K562 (cell line): ENCODE measurements around the gene MARCHF3. TPM values are rescaled to one million over a fixed set of nuclear protein-coding genes. Genes with fewer than 3 reads are reported as not detected.
A peak's percentile ranks its signal among the peaks of the same experiment; 100 is the strongest.

Experiments
- AFF1 ChIP-seq, 2 experiments: fragments of 450-650 bp; IDR thresholded peaks; 2 replicates each; pipeline ENCODE4 v1.6.1; 2018; ENCODE audit warnings: mild to moderate bottlenecking in 2 of 2, low read depth in 1 of 2; ENCODE audit not compliant: partially characterized antibody in 2 of 2
- ARID2 ChIP-seq: fragments of 450-650 bp; IDR thresholded peaks from 2 replicates; pipeline ENCODE4 v1.6.1; 2017; ENCODE audit warnings: antibody characterized with exemption, mild to moderate bottlenecking
- CHAMP1 ChIP-seq: fragments of 450-650 bp; IDR thresholded peaks from 2 replicates; pipeline ENCODE4 v1.6.1; 2016; ENCODE audit warnings: mild to moderate bottlenecking
- CTCF ChIP-seq, 3 experiments: IDR thresholded peaks in 2 of 3; conservative IDR thresholded peaks in 1 of 3; 2 replicates each; pipeline ENCODE4 v1.5.1; 2011 to 2012; ENCODE audit warnings: low read length in 3 of 3, mild to moderate bottlenecking in 3 of 3, control low read depth in 2 of 3, improper control_type of control experiment in 1 of 3, inconsistent platforms in 1 of 3, low read depth in 1 of 3, mixed read lengths in 1 of 3, moderate library complexity in 1 of 3; ENCODE audit not compliant: insufficient read depth in 2 of 3
- ETV1 ChIP-seq: fragments of 450-650 bp; conservative IDR thresholded peaks from 2 replicates; pipeline ENCODE4 v1.6.1; 2016; ENCODE audit warnings: missing genetic modification characterization, control low read depth, low read depth, missing compliant biosample characterization
- HSF4 ChIP-seq: fragments of 250-450 bp; sonication (Bioruptor Pico); IDR thresholded peaks from 2 replicates; pipeline ENCODE4 v2.1.2; 2022; ENCODE audit warnings: mild to moderate bottlenecking, moderate library complexity, borderline replicate concordance
- MTA1 ChIP-seq: fragments of 450-650 bp; IDR thresholded peaks from 2 replicates; pipeline ENCODE4 v1.6.1; 2017; ENCODE audit warnings: borderline replicate concordance
- RAD21 ChIP-seq, 2 experiments: fragments of 250-450 bp in 1 of 2; fragments of 450-650 bp in 1 of 2; sonication (Bioruptor Pico) in 1 of 2; formaldehyde crosslinking in 1 of 2; IDR thresholded peaks in 1 of 2; conservative IDR thresholded peaks in 1 of 2; 2 replicates each; pipeline versions ENCODE4 v1.4.0 to v1.8.0; 2020 to 2022; ENCODE audit warnings: mild to moderate bottlenecking in 2 of 2, moderate library complexity in 1 of 2
- SMC3 ChIP-seq: conservative IDR thresholded peaks from 2 replicates; pipeline ENCODE4 v1.6.1; 2011; ENCODE audit warnings: low read depth, low read length, improper control_type of control experiment; ENCODE audit not compliant: insufficient read depth
- SPI1 ChIP-seq: IDR thresholded peaks from 2 replicates; pipeline ENCODE4 v1.6.1; 2011; ENCODE audit warnings: low read depth, low read length, control low read depth, borderline replicate concordance
- TFAP4 ChIP-seq: sonication (generic); formaldehyde crosslinking; IDR thresholded peaks from 2 replicates; pipeline ENCODE4 v1.8.0; 2022; ENCODE audit warnings: missing genetic modification reagents, mild to moderate bottlenecking, moderate library complexity, borderline replicate concordance
- UBTF ChIP-seq, 2 experiments: IDR thresholded peaks; 2 replicates each; pipeline ENCODE4 v1.6.1; 2012; ENCODE audit warnings: improper control_type of control experiment in 2 of 2, low read depth in 2 of 2, low read length in 2 of 2, borderline replicate concordance in 1 of 2
- ZNF668 ChIP-seq: fragments of 250-450 bp; sonication (Bioruptor Pico); IDR thresholded peaks from 2 replicates; pipeline ENCODE4 v1.8.0; 2022; ENCODE audit warnings: mild to moderate bottlenecking, inconsistent platforms
- polyA plus RNA-seq, 8 experiments: library from polyadenylated mRNA; depleted of rRNA in 4 of 8; stranded (reverse) in 5 of 8; unstranded in 3 of 8; fragments of >200 nt; fragmentation: Nextera tagmentation in 2 of 8; fragmentation: Illumina TruSeq in 1 of 8; extraction: Ambion mirVana in 2 of 8; extraction: Trizol in 1 of 8; gene quantifications; 2 replicates each; pipeline versions ENCODE4 v1.2.1 to v1.2.3, GENCODE V29; 2011 to 2014; ENCODE audit warnings: inconsistent platforms in 1 of 8, missing spikeins in 1 of 8
- total RNA-seq, 7 experiments: library from RNA; depleted of rRNA in 6 of 7; stranded (reverse); fragments of >200 nt in 6 of 7; fragmentation: Illumina TruSeq in 2 of 7; extraction: Trizol in 2 of 7; gene quantifications; 2 replicates each; pipeline versions ENCODE4 v1.2.1 to v1.2.3, GENCODE V29; 2011 to 2021; ENCODE audit warnings: low replicate concordance in 1 of 7

Gene MARCHF3
- total and polyA plus RNA-seq, 9 of the 15 experiments (the other 6 are each of a cell fraction or from before 2014, with no cell fraction given): 5.6 to 37.4 (median 16.5) TPM

- TF ChIP-seq CHAMP1 (0 out of 2 replicates have a peak, but pooled peaks have one; percentile 45), HSF4 (CRISPR knock-in tag) (no peak), ZNF668 (0 out of 2 replicates have a peak, but pooled peaks have one; percentile 18), ARID2 (0 out of 2 replicates have a peak, but pooled peaks have one; percentile 46), SMC3 (no peak), TFAP4 (CRISPR knock-in tag) (0 out of 2 replicates have a peak, but pooled peaks have one; percentile 35), CTCF (IDR thresholded peaks at IDR 0.05 in 2 of 3, conservative IDR thresholded peaks at IDR 0.05 in 1 of 3; ENCODE audit: insufficient read depth in 2 of 3, low read depth in 1 of 3, low read length in 3 of 3) (0 out of 6 replicates have a peak, but pooled peaks of 2 of the 3 experiments have one; percentile 8 to 13), RAD21 (CRISPR knock-in tag; conservative IDR thresholded peaks at IDR 0.05 in 1 of 2, IDR thresholded peaks at IDR 0.05 in 1 of 2) (peak in 1 of 2 experiments; percentile 16; a peak in 2 of 4 replicates), AFF1 (IDR thresholded peaks at IDR 0.05; ENCODE audit: low read depth in 1 of 2, partially characterized antibody in 2 of 2) (peak in 1 of 2 experiments; percentile 44), MTA1 (no peak), ETV1 (no peak), UBTF (IDR thresholded peaks at IDR 0.05; ENCODE audit: borderline replicate concordance in 1 of 2, low read depth in 2 of 2, low read length in 2 of 2) (0 out of 4 replicates have a peak, but pooled peaks of 1 of the 2 experiments have one; percentile 29), SPI1 (peak; percentile 41)
Measured at GRCh38 chr5:127028822-127029457, 1.4 kb downstream of the MARCHF3 start (continued).
